ENCODE data around the gene LAMC1.

The LAMC1 gene

GRCh38 chr1:183033205-183033604 lies 10.0 kb downstream of the LAMC1 start:
- no peak for DNase-seq (ENCODE audit: low read depth)
- H3K4me3 ChIP-seq (ENCODE audit: low read length): no peak overlapping the region
- TF ChIP-seq CTCF (conservative IDR thresholded peaks at IDR 0.05; ENCODE audit: low read depth, low read length): no peak

GRCh38 chr1:183034682-183035081 lies 11.5 kb downstream of the LAMC1 start:
- TF ChIP-seq CTCF (conservative IDR thresholded peaks at IDR 0.05; ENCODE audit: low read depth, low read length): no peak
- no peak for DNase-seq (ENCODE audit: low read depth)
- no peak overlapping the region for H3K4me3 ChIP-seq (ENCODE audit: low read length)

GRCh38 chr1:183038333-183038866 lies 15.2 kb downstream of the LAMC1 start:
- no peak overlapping the region for H3K4me3 ChIP-seq (ENCODE audit: low read length)

GRCh38 chr1:183038913-183039312 lies 15.7 kb downstream of the LAMC1 start:
- no peak overlapping the region for H3K4me3 ChIP-seq (ENCODE audit: low read length)
- DNase-seq (ENCODE audit: low read depth): no peak
- TF ChIP-seq CTCF (conservative IDR thresholded peaks at IDR 0.05; ENCODE audit: low read depth, low read length): no peak

More at GRCh38 chr1:183038333-183038866, 15.2 kb downstream of the LAMC1 start:
- TF ChIP-seq CTCF (conservative IDR thresholded peaks at IDR 0.05; ENCODE audit: low read depth, low read length): no peak
- no peak for DNase-seq (ENCODE audit: low read depth)

- TF ChIP-seq CTCF (conservative IDR thresholded peaks at IDR 0.05; ENCODE audit: low read depth, low read length): no peak
- no peak overlapping the region for H3K4me3 ChIP-seq (ENCODE audit: low read length)
- DNase-seq (ENCODE audit: low read depth): no peak
Observed at GRCh38 chr1:183039330-183039729, 16.1 kb downstream of the LAMC1 start.

GRCh38 chr1:183039985-183040447 lies 16.8 kb downstream of the LAMC1 start:
- no peak for DNase-seq (ENCODE audit: low read depth)
- H3K4me3 ChIP-seq (ENCODE audit: low read length): no peak overlapping the region
- no peak for TF ChIP-seq CTCF (conservative IDR thresholded peaks at IDR 0.05; ENCODE audit: low read depth, low read length)

- no peak for DNase-seq (ENCODE audit: low read depth)
- TF ChIP-seq CTCF (conservative IDR thresholded peaks at IDR 0.05; ENCODE audit: low read depth, low read length): no peak
- no peak overlapping the region for H3K4me3 ChIP-seq (ENCODE audit: low read length)
Observed at GRCh38 chr1:183040547-183040971, 17.3 kb downstream of the LAMC1 start.

Data from retinal pigment epithelial cell (primary cell).